Mesenchymal stem cell (in vitro differentiated cells and primary cell): ENCODE results near the gene FCHSD2.
A peak's percentile ranks its signal among the peaks of the same experiment; 100 is the strongest.

Experiments used
- DNase-seq: peaks from one replicate; pipeline ENCODE4 v3.0.0-alpha.2; 2013
- H2AFZ ChIP-seq: one replicate; pipeline ENCODE4 v1.6.1; 2013; ENCODE audit warnings: low read depth, mild to moderate bottlenecking, control low read depth, inconsistent platforms, low read length, moderate library complexity
- H2AK5ac ChIP-seq: 2 replicates; pipeline ENCODE4 v1.6.1; 2013; ENCODE audit warnings: low read length, moderate library complexity, mild to moderate bottlenecking, inconsistent platforms; ENCODE audit not compliant: severe bottlenecking
- H2BK120ac ChIP-seq: one replicate; pipeline ENCODE4 v1.6.1; 2013; ENCODE audit warnings: low read depth, mild to moderate bottlenecking, inconsistent platforms, low read length, moderate library complexity
- H2BK12ac ChIP-seq, 2 experiments: one replicate each; pipeline ENCODE4 v1.6.1; 2013; ENCODE audit warnings: inconsistent platforms in 2 of 2, low read length in 2 of 2, mild to moderate bottlenecking in 2 of 2, moderate library complexity in 2 of 2, control low read depth in 1 of 2
- H2BK15ac ChIP-seq: one replicate; pipeline ENCODE4 v1.6.1; 2013; ENCODE audit warnings: mild to moderate bottlenecking, low read depth, inconsistent platforms; ENCODE audit not compliant: poor library complexity, severe bottlenecking
- H2BK5ac ChIP-seq: 2 replicates; pipeline ENCODE4 v1.6.1; 2013; ENCODE audit warnings: low read depth, mild to moderate bottlenecking, low read length, control low read depth, inconsistent platforms; ENCODE audit not compliant: poor library complexity, severe bottlenecking
- H3K14ac ChIP-seq, 2 experiments: one replicate each; pipeline ENCODE4 v1.6.1; 2013; ENCODE audit warnings: inconsistent platforms in 2 of 2, low read length in 2 of 2, control low read depth in 1 of 2, mild to moderate bottlenecking in 1 of 2, moderate library complexity in 1 of 2
- H3K18ac ChIP-seq, 2 experiments: one replicate each; pipeline ENCODE4 v1.6.1; 2013; ENCODE audit warnings: inconsistent platforms in 2 of 2, low read length in 2 of 2, control low read depth in 1 of 2, low read depth in 1 of 2, mild to moderate bottlenecking in 1 of 2
- H3K23ac ChIP-seq, 2 experiments: one replicate each; pipeline ENCODE4 v1.6.1; 2013; ENCODE audit warnings: inconsistent platforms in 2 of 2, low read length in 2 of 2, mild to moderate bottlenecking in 2 of 2, moderate library complexity in 2 of 2, control low read depth in 1 of 2
- H3K27ac ChIP-seq: 2 replicates; pipeline ENCODE4 v1.5.1; 2013; ENCODE audit warnings: mild to moderate bottlenecking, moderate library complexity, low read length, control low read depth, inconsistent platforms; ENCODE audit not compliant: poor library complexity, severe bottlenecking
- H3K27me3 ChIP-seq, 2 experiments: 2 replicates each; pipeline versions ENCODE4 v1.6.1 to v1.7.0; 2013; ENCODE audit warnings: low read length in 2 of 2, mild to moderate bottlenecking in 2 of 2, moderate library complexity in 2 of 2, control low read depth in 1 of 2, inconsistent platforms in 1 of 2; ENCODE audit not compliant: control insufficient read depth in 1 of 2, insufficient read depth in 1 of 2
- H3K36me3 ChIP-seq, 2 experiments: 2 replicates each; pipeline versions ENCODE4 v1.6.1 to v1.7.0; 2013; ENCODE audit warnings: low read length in 2 of 2, control low read depth in 1 of 2, inconsistent platforms in 1 of 2, low read depth in 1 of 2, mild to moderate bottlenecking in 1 of 2; ENCODE audit not compliant: insufficient read depth in 2 of 2, control insufficient read depth in 1 of 2
- H3K4ac ChIP-seq, 2 experiments: one replicate each; pipeline ENCODE4 v1.6.1; 2013; ENCODE audit warnings: inconsistent platforms in 2 of 2, low read length in 2 of 2, mild to moderate bottlenecking in 2 of 2, moderate library complexity in 2 of 2, control low read depth in 1 of 2, low read depth in 1 of 2
- H3K4me1 ChIP-seq: 2 replicates; pipeline ENCODE4 v1.6.1; 2013; ENCODE audit warnings: low read depth, low read length, control low read depth; ENCODE audit not compliant: control insufficient read depth, insufficient read depth
- H3K4me2 ChIP-seq: 2 replicates; pipeline ENCODE4 v1.6.1; 2013; ENCODE audit warnings: low read length, mild to moderate bottlenecking, inconsistent platforms; ENCODE audit not compliant: poor library complexity, severe bottlenecking
- H3K4me3 ChIP-seq, 2 experiments: 2 replicates each; pipeline versions ENCODE4 v1.5.1 to v1.7.0; 2013; ENCODE audit warnings: low read length in 2 of 2, mild to moderate bottlenecking in 2 of 2, control low read depth in 1 of 2, low read depth in 1 of 2; ENCODE audit not compliant: insufficient read depth in 1 of 2
- H3K79me1 ChIP-seq: replicated peaks from 2 replicates; pipeline ENCODE4 v1.6.1; 2013; ENCODE audit warnings: mild to moderate bottlenecking, control low read depth, low read length, inconsistent platforms; ENCODE audit not compliant: poor library complexity, severe bottlenecking
- H3K9ac ChIP-seq: 2 replicates; pipeline ENCODE4 v1.7.0; 2013; ENCODE audit warnings: mild to moderate bottlenecking, low read length, moderate library complexity
- H3K9me3 ChIP-seq: 2 replicates; pipeline ENCODE4 v1.7.0; 2013; ENCODE audit warnings: mild to moderate bottlenecking, low read length; ENCODE audit not compliant: control insufficient read depth
- H4K8ac ChIP-seq: one replicate; pipeline ENCODE4 v1.6.1; 2013; ENCODE audit warnings: inconsistent platforms, mild to moderate bottlenecking, low read length, moderate library complexity
- H4K91ac ChIP-seq: one replicate; pipeline ENCODE4 v1.6.1; 2013; ENCODE audit warnings: mild to moderate bottlenecking, low read length, inconsistent platforms
- WGBS: methylation state at CpG from one replicate; pipeline ENCODE4 v1.1.7; 2013; ENCODE audit warnings: mixed read lengths; 5-methylcytosine and 5-hydroxymethylcytosine counted together

The FCHSD2 gene

DNA sequence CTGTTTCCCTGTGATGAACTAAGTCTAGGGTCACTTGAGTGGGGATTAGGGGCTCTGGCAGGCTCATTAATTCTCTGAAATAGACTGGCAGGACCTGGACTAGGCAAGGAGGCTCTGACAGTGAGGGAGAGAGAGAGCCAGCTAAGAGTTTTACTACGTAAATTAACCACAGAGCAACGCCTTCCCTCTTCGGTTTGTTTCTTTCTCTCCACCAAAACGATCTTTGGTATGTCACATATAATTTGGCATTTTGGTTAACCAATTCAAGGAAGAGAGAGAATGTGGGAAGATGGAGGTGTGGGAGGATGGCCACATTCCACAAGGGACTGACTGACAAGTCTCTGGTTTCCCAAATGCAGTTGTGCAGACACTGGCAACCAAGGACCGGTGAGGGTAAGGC lies 300.0 kb downstream of the FCHSD2 start:
- H3K27ac ChIP-seq: no peak overlapping the region
- H4K91ac ChIP-seq: no peak overlapping the region
- peaks cover 18 to 36% of the 10 kb centered on the region in 2 experiments for H3K36me3 ChIP-seq
- H2AFZ ChIP-seq: no peak overlapping the region
- no peak overlapping the region for H2BK12ac ChIP-seq
- H3K14ac ChIP-seq: no peak overlapping the region
- H3K9me3 ChIP-seq: no peaks in the 10 kb centered on the region
- no peak overlapping the region for H2BK120ac ChIP-seq
- no peak overlapping the region for H3K18ac ChIP-seq
- 100% methylated on average over 2 of the region's 5 CpGs for WGBS
- no peak overlapping the region for H3K23ac ChIP-seq
- H2BK5ac ChIP-seq: no peak overlapping the region
- H3K27me3 ChIP-seq: no peaks in the 10 kb centered on the region
- peaks cover 2% of the 10 kb centered on the region for H3K4me1 ChIP-seq
- no peak overlapping the region for H3K4me2 ChIP-seq
- H3K9ac ChIP-seq: no peak overlapping the region
- DNase-seq: no peak
- H2BK15ac ChIP-seq: no peak overlapping the region
- no peak overlapping the region for H2AK5ac ChIP-seq
- no peaks in the 10 kb centered on the region for H3K79me1 ChIP-seq
- H4K8ac ChIP-seq: no peak overlapping the region
- no peak overlapping the region for H3K4me3 ChIP-seq
- no peak overlapping the region for H3K4ac ChIP-seq

DNA sequence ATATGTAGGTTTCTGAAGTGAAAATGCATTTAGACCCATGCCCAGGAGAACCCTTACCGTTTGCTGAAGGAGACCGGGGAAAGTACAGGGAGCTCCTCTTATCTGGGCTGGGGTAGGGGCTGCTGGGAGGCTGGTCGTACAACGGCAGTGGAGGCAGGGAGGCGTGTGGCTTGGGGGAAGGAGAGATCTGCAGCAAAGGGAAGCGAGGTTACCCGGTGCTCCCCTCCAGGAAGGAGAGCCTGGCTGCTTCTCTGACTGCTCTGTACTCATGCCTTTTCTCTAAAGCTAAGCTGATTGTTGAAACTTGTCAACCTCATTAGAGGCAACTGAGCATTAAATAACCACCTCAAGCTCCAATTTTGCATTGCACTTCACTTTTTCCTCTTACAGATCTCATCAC lies 300.7 kb downstream of the FCHSD2 start:
- no peak overlapping the region for H2BK120ac ChIP-seq
- no peak overlapping the region for H2BK15ac ChIP-seq
- H3K4me2 ChIP-seq: no peak overlapping the region
- no peak overlapping the region for H3K4me3 ChIP-seq
- no peak overlapping the region for H2BK12ac ChIP-seq
- no peak overlapping the region for H4K91ac ChIP-seq
- DNase-seq: no peak
- H3K14ac ChIP-seq: no peak overlapping the region
- no peak overlapping the region for H3K18ac ChIP-seq
- WGBS: 81% methylated on average over 7 of the region's 7 CpGs
- no peak overlapping the region for H3K9ac ChIP-seq
- no peak overlapping the region for H3K23ac ChIP-seq
- H3K36me3 ChIP-seq: peaks cover 18 to 37% of the 10 kb centered on the region in 2 experiments
- H3K4me1 ChIP-seq: peaks cover 2% of the 10 kb centered on the region
- H4K8ac ChIP-seq: no peak overlapping the region
- H3K27me3 ChIP-seq: no peaks in the 10 kb centered on the region
- no peak overlapping the region for H2AK5ac ChIP-seq
- H3K27ac ChIP-seq: no peak overlapping the region
- H2BK5ac ChIP-seq: no peak overlapping the region
- H3K9me3 ChIP-seq: no peaks in the 10 kb centered on the region
- H3K4ac ChIP-seq: no peak overlapping the region
- H2AFZ ChIP-seq: no peak overlapping the region
- H3K79me1 ChIP-seq: no peaks in the 10 kb centered on the region

DNA sequence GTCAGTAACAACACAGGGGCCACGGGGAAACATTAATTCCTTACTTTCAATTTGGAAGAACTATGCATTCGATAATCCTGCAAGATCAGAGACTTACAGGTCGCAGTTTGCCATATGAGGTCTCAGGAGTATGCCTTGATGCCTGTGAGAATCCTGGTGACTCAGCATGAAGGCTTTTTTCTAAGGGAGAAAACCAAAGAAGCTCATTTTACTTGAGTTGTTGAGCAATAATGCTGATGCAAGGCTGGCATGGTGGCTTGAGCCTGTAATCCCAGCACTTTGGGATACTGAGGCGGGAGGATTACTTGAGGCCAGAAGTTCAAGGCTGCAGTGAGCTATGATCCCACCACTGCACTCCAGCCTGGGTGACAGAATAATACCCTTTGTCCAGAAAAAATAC lies 301.3 kb downstream of the FCHSD2 start:
- H3K18ac ChIP-seq: peak overlapping the region in 1 of 2 experiments; percentile 8
- no peak overlapping the region for H3K4me2 ChIP-seq
- H3K4ac ChIP-seq: no peak overlapping the region
- no peak overlapping the region for H3K14ac ChIP-seq
- H2BK12ac ChIP-seq: no peak overlapping the region
- peaks cover 20 to 37% of the 10 kb centered on the region in 2 experiments for H3K36me3 ChIP-seq
- no peak overlapping the region for H3K4me3 ChIP-seq
- no peak overlapping the region for H2AK5ac ChIP-seq
- H3K79me1 ChIP-seq: no peaks in the 10 kb centered on the region
- H4K91ac ChIP-seq: no peak overlapping the region
- H2AFZ ChIP-seq: no peak overlapping the region
- H4K8ac ChIP-seq: no peak overlapping the region
- no peak overlapping the region for H2BK5ac ChIP-seq
- peak; percentile 92 for DNase-seq
- 85% methylated on average over 4 of the region's 4 CpGs for WGBS
- peaks cover 2% of the 10 kb centered on the region for H3K4me1 ChIP-seq
- no peak overlapping the region for H3K23ac ChIP-seq
- H3K9me3 ChIP-seq: no peaks in the 10 kb centered on the region
- no peak overlapping the region for H2BK120ac ChIP-seq
- no peak overlapping the region for H2BK15ac ChIP-seq
- H3K27me3 ChIP-seq: no peaks in the 10 kb centered on the region
- no peak overlapping the region for H3K9ac ChIP-seq
- H3K27ac ChIP-seq: peak overlapping the region; percentile 31

DNA sequence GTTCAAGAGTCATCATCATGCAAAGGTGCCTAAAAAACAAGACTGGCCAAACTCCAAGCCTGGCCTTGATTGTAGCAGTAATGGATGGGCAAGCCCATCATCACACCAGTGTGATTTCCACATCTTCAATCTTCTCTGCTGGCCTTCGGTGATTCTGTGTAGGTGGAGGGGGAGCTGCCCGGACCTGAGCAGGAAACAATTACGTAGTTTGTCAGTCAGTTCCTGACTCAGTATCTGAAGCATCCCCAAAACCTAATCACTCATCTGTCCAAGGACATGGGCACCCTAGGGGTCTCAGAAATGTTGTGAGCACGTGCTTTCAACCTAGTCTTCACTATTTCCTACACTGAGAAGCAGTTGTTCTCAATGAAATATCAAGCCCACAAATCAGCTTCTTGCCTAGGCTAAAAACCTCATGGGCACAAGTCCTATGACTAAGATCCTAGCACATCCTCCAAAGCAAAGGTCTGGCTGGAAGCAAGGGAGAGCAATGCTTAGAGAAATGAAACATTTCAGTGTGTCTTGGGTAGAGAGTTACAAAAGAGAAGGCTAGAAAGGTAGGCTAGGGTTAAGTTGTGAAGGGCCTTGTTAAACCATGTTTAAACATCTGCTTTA lies 303.3 kb downstream of the FCHSD2 start:
- H3K14ac ChIP-seq: no peak overlapping the region
- no peaks in the 10 kb centered on the region for H3K79me1 ChIP-seq
- H3K36me3 ChIP-seq: peaks cover 27 to 43% of the 10 kb centered on the region in 2 experiments
- H3K9me3 ChIP-seq: no peaks in the 10 kb centered on the region
- H2AFZ ChIP-seq: no peak overlapping the region
- no peak overlapping the region for H3K4me3 ChIP-seq
- H2BK12ac ChIP-seq: peak overlapping the region in 1 of 2 experiments; percentile 45
- no peak overlapping the region for H2BK15ac ChIP-seq
- no peak overlapping the region for H3K23ac ChIP-seq
- H2AK5ac ChIP-seq: no peak overlapping the region
- H3K4ac ChIP-seq: no peak overlapping the region
- H2BK5ac ChIP-seq: no peak overlapping the region
- no peak overlapping the region for H4K91ac ChIP-seq
- no peak overlapping the region for H3K9ac ChIP-seq
- no peak overlapping the region for H3K4me2 ChIP-seq
- peak overlapping the region; percentile 5 for H4K8ac ChIP-seq
- H3K18ac ChIP-seq: no peak overlapping the region
- peaks cover 2% of the 10 kb centered on the region for H3K4me1 ChIP-seq
- whole genome bisulfite sequencing: 91% methylated on average over 4 of the region's 4 CpGs
- no peak overlapping the region for H3K27ac ChIP-seq
- H3K27me3 ChIP-seq: no peaks in the 10 kb centered on the region
- H2BK120ac ChIP-seq: no peak overlapping the region
- no peak for DNase-seq
